Sigmoid colon (tissue), 4 donors: ENCODE data around the gene PAPPA.

Experiments used
- CTCF ChIP-seq, 4 experiments: fragments of 450-650 bp in 3 of 4; fragments of 200-600 bp in 1 of 4; IDR thresholded peaks; one replicate each; pipeline ENCODE4 v1.5.1; 2016 to 2019; ENCODE audit warnings: antibody characterized with exemption in 4 of 4, mild to moderate bottlenecking in 3 of 4, moderate library complexity in 2 of 4
- EP300 ChIP-seq, 4 donors: sonication (generic); formaldehyde crosslinking; IDR thresholded peaks; one replicate each; pipeline ENCODE4 v1.6.1; 2017; ENCODE audit warnings: antibody characterized with exemption in 4 of 4
- POLR2AphosphoS5 ChIP-seq, 4 donors: sonication (generic); formaldehyde crosslinking; IDR thresholded peaks; one replicate each; pipeline ENCODE4 v1.6.1; 2017; ENCODE audit warnings: antibody characterized with exemption in 4 of 4

- TF ChIP-seq CTCF (IDR thresholded peaks at IDR 0.05) (no peak), POLR2AphosphoS5 (IDR thresholded peaks at IDR 0.05) (no peak), EP300 (IDR thresholded peaks at IDR 0.05) (no peak)
Observed at GRCh38 chr9:116417464-116417863, 263.9 kb downstream of the PAPPA start.
